Common myeloid progenitor, CD34-positive (primary cell): ENCODE data around the gene GPER1. TPM values are rescaled to one million over a fixed set of nuclear protein-coding genes. Genes with fewer than 3 reads are reported as not detected.
"Not testable (repeated sequence)": the region's sequence is repeated elsewhere in the genome, so short reads cannot be mapped to it uniquely, and the experiment has no call there.

ENCODE experiments used
- CTCF ChIA-PET: fragments of 350-600 bp; sonication (Branson Sonifier 250); formaldehyde crosslinking; loops from one replicate; lab custom pipeline; 2021; ENCODE audit warnings: antibody characterized with exemption; lab: Charles Lee
- POLR2A ChIA-PET: fragments of 350-600 bp; sonication (Branson Sonifier 250); formaldehyde crosslinking; loops from one replicate; lab custom pipeline; 2021; ENCODE audit warnings: antibody characterized with exemption; lab: Charles Lee
- DNase-seq, 3 donors: peaks; one replicate each; pipeline versions ENCODE4 v3.0.0 to v3.0.0-alpha.2; 2013
- H3K27ac ChIP-seq, 2 experiments: 1 replicate in 1 of 2; 2 replicates in 1 of 2; pipeline ENCODE4 v1.7.0; 2013; ENCODE audit warnings: inconsistent platforms in 2 of 2, low read length in 2 of 2, mild to moderate bottlenecking in 2 of 2, low read depth in 1 of 2, moderate library complexity in 1 of 2; ENCODE audit not compliant: severe bottlenecking in 2 of 2, insufficient read depth in 1 of 2, poor library complexity in 1 of 2
- H3K27me3 ChIP-seq, 5 experiments: replicated peaks in 2 of 5; 1 replicate in 3 of 5; 2 replicates in 2 of 5; pipeline versions ENCODE4 v1.6.1 to v1.7.0; 2013; ENCODE audit warnings: low read length in 4 of 5, mild to moderate bottlenecking in 2 of 5, moderate library complexity in 2 of 5, inconsistent platforms in 1 of 5; ENCODE audit not compliant: insufficient read depth in 5 of 5, control insufficient read depth in 4 of 5
- H3K36me3 ChIP-seq, 4 experiments: 1 replicate in 2 of 4; 2 replicates in 2 of 4; pipeline versions ENCODE4 v1.6.1 to v1.7.0; 2013; ENCODE audit warnings: low read length in 3 of 4, control low read depth in 1 of 4, mild to moderate bottlenecking in 1 of 4; ENCODE audit not compliant: control insufficient read depth in 4 of 4, insufficient read depth in 4 of 4
- H3K4me1 ChIP-seq, 4 experiments: 1 replicate in 3 of 4; 2 replicates in 1 of 4; pipeline versions ENCODE4 v1.6.1 to v1.7.1; 2013; ENCODE audit warnings: low read length in 3 of 4, mild to moderate bottlenecking in 3 of 4, control low read depth in 1 of 4, inconsistent platforms in 1 of 4, moderate library complexity in 1 of 4; ENCODE audit not compliant: control insufficient read depth in 4 of 4, insufficient read depth in 4 of 4; ENCODE audit errors: control extremely low read depth in 1 of 4
- H3K4me3 ChIP-seq, 7 experiments: 1 replicate in 4 of 7; 2 replicates in 3 of 7; pipeline versions ENCODE4 v1.5.1 to v1.7.0; 2013; ENCODE audit warnings: mild to moderate bottlenecking in 7 of 7, low read length in 6 of 7, moderate library complexity in 6 of 7, inconsistent platforms in 2 of 7, low read depth in 2 of 7, control low read depth in 1 of 7; ENCODE audit not compliant: insufficient read depth in 4 of 7, control insufficient read depth in 1 of 7; ENCODE audit errors: extremely low read depth in 1 of 7
- H3K9me3 ChIP-seq, 5 experiments: 1 replicate in 4 of 5; 2 replicates in 1 of 5; pipeline versions ENCODE4 v1.6.1 to v1.7.1; 2013; ENCODE audit warnings: low read length in 4 of 5, mild to moderate bottlenecking in 2 of 5, inconsistent platforms in 1 of 5, low read depth in 1 of 5, moderate library complexity in 1 of 5; ENCODE audit not compliant: control insufficient read depth in 4 of 5, insufficient read depth in 2 of 5; ENCODE audit errors: control extremely low read depth in 1 of 5
- WGBS: methylation state at CpG from one replicate; pipeline ENCODE4 v1.1.5; 2013; ENCODE audit not compliant: insufficient coverage; 5-methylcytosine and 5-hydroxymethylcytosine counted together
- polyA plus RNA-seq: library from polyadenylated mRNA; unstranded; fragments of 120-200 nt; gene quantifications from one replicate; pipeline ENCODE4 v1.2.1, GENCODE V29; 2013

GPER1 gene
- polyA plus RNA-seq = 0.05 TPM

GRCh38 chr7:1087952-1088920 is at the start of gene GPER1:
Gene GPER1, plus strand, starts transcription at chr7:1088113. Its CDS starts 3,616 bp downstream, at chr7:1091729.
- Histone ChIP-seq H3K27ac (no peak within 1 kb of the TSS), H3K4me1 (peaks cover 0 to 18% (median 8%) of the 10 kb centered on the region in 4 experiments)

GRCh38 chr7:1040233-1040632 is 47.7 kb upstream of the GPER1 start:
- CTCF ChIA-PET = interaction anchor here (1.5 to 5.7 kb wide), 2 partner anchors 25 to 46 kb away, joined by 5 to 60 read pairs; no protein-coding TSS in a partner anchor
- H3K9me3 ChIP-seq, H3K4me3 ChIP-seq, H3K36me3 ChIP-seq, H3K27ac ChIP-seq, POLR2A ChIA-PET, DNase-seq, H3K27me3 ChIP-seq: not testable (repeated sequence)
- 100% methylated on average over 1 of the region's 1 CpG for WGBS
- peaks cover 7 to 41% (median 37%) of the 10 kb centered on the region in 4 experiments for H3K4me1 ChIP-seq

More at GRCh38 chr7:1087952-1088920, at the start of gene GPER1:
- DNase-seq = peak in 1 of 3 donors; percentile 11
- H3K36me3 ChIP-seq = peaks cover 0 to 8% (median 3%) of the 10 kb centered on the region in 4 experiments
- ChIA-PET POLR2A (no interaction called here), CTCF (interaction anchor here (0.8 to 2.1 kb wide), 6 partner anchors 11 to 95 kb away, joined by 3 to 8 read pairs (median 4); no protein-coding TSS in a partner anchor)
- no peaks in the 10 kb centered on the region for H3K27me3 ChIP-seq
- 90% methylated on average over 27 of the region's 28 CpGs for WGBS
- H3K4me3 ChIP-seq = peak within 1 kb of the TSS in 4 of 7 experiments; percentile 52 to 78 (median 56)
- no peaks in the 10 kb centered on the region for H3K9me3 ChIP-seq

GRCh38 chr7:1040790-1041189 is 47.1 kb upstream of the GPER1 start:
- DNase-seq = no peak
- POLR2A ChIA-PET = no interaction called here

GRCh38 chr7:1041551-1042491 is 46.1 kb upstream of the GPER1 start:
- no peaks in the 10 kb centered on the region for H3K36me3 ChIP-seq
- WGBS = 96% methylated on average over 27 of the region's 40 CpGs
- CTCF ChIA-PET = interaction anchor here (0.8 to 5.7 kb wide), 7 partner anchors 14 to 116 kb away, joined by 3 to 60 read pairs (median 5); no protein-coding TSS in a partner anchor
- POLR2A ChIA-PET = interaction anchor here (1.0 to 1.2 kb wide), 2 partner anchors 14 to 24 kb away, joined by 3 to 5 read pairs; no protein-coding TSS in a partner anchor
- H3K4me1 ChIP-seq = peaks cover 12 to 57% (median 52%) of the 10 kb centered on the region in 4 experiments
- peak overlapping the region in 1 of 7 experiments; percentile 25 for H3K4me3 ChIP-seq
- peak in 2 of 3 donors; percentile 55 to 71 for DNase-seq
- no peaks in the 10 kb centered on the region for H3K27me3 ChIP-seq
- H3K27ac ChIP-seq = no peak overlapping the region
- no peaks in the 10 kb centered on the region for H3K9me3 ChIP-seq

More at GRCh38 chr7:1040790-1041189, 47.1 kb upstream of the GPER1 start:
- H3K4me1 ChIP-seq = peaks cover 12 to 47% (median 42%) of the 10 kb centered on the region in 4 experiments
- no peak overlapping the region for H3K27ac ChIP-seq
- peaks cover 0 to 2% (median 0%) of the 10 kb centered on the region in 4 experiments for H3K36me3 ChIP-seq
- peaks cover 0 to 3% (median 0%) of the 10 kb centered on the region in 5 experiments for H3K9me3 ChIP-seq
- H3K27me3 ChIP-seq = no peaks in the 10 kb centered on the region
- peak overlapping the region in 1 of 7 experiments; percentile 62 for H3K4me3 ChIP-seq
- WGBS = 97% methylated on average over 12 of the region's 16 CpGs
- CTCF ChIA-PET = interaction anchor here (1.5 to 5.7 kb wide), 2 partner anchors 25 to 47 kb away, joined by 5 to 60 read pairs; no protein-coding TSS in a partner anchor

GRCh38 chr7:1042492-1042833 is 45.5 kb upstream of the GPER1 start:
- DNase-seq = no peak
- peak overlapping the region in 1 of 2 experiments; percentile 16 for H3K27ac ChIP-seq
- no peaks in the 10 kb centered on the region for H3K36me3 ChIP-seq
- POLR2A ChIA-PET = interaction anchor here (1.0 to 1.2 kb wide), 2 partner anchors 13 to 23 kb away, joined by 3 to 5 read pairs; no protein-coding TSS in a partner anchor
- no peaks in the 10 kb centered on the region for H3K9me3 ChIP-seq
- CTCF ChIA-PET = interaction anchor here (0.8 to 5.7 kb wide), 8 partner anchors 11 to 116 kb away, joined by 3 to 60 read pairs (median 6); no protein-coding TSS in a partner anchor
- H3K27me3 ChIP-seq = no peaks in the 10 kb centered on the region
- no peak overlapping the region for H3K4me3 ChIP-seq
- peaks cover 12 to 63% (median 55%) of the 10 kb centered on the region in 4 experiments for H3K4me1 ChIP-seq
- 24% methylated on average over 7 of the region's 7 CpGs for WGBS

GRCh38 chr7:1043552-1044188 is 44.2 kb upstream of the GPER1 start:
- ChIA-PET CTCF (interaction anchor here (0.7 to 5.7 kb wide), 14 partner anchors 9 to 95 kb away, joined by 3 to 60 read pairs (median 6); a partner anchor contains a TSS), POLR2A (interaction anchor here (2.3 kb wide), 1 partner anchor 12 kb away, joined by 15 read pairs; no protein-coding TSS in a partner anchor)
- H3K27ac ChIP-seq = peak overlapping the region; percentile 51 to 83
- no peaks in the 10 kb centered on the region for H3K9me3 ChIP-seq
- H3K36me3 ChIP-seq = peaks cover 0 to 2% (median 0%) of the 10 kb centered on the region in 4 experiments
- 17% methylated on average over 16 of the region's 18 CpGs for WGBS
- DNase-seq = no peak
- no peaks in the 10 kb centered on the region for H3K27me3 ChIP-seq
- peaks cover 12 to 75% (median 64%) of the 10 kb centered on the region in 4 experiments for H3K4me1 ChIP-seq
- H3K4me3 ChIP-seq = peak overlapping the region in 6 of 7 experiments; percentile 46 to 84 (median 67)
